HepG2 (cell line): ENCODE measurements around the gene EXOC6B. TPM values are rescaled to one million over a fixed set of nuclear protein-coding genes. Genes with fewer than 3 reads are reported as not detected.
A peak's percentile ranks its signal among the peaks of the same experiment; 100 is the strongest.

ENCODE experiments used
- DNMT3B ChIP-seq: conservative IDR thresholded peaks from 2 replicates; pipeline ENCODE4 v1.6.1; 2016; ENCODE audit warnings: missing biosample characterization, control low read depth
- DPF2 ChIP-seq: sonication (generic); formaldehyde crosslinking; IDR thresholded peaks from 2 replicates; pipeline ENCODE4 v1.4.0; 2020; ENCODE audit warnings: mild to moderate bottlenecking, low read depth, missing genetic modification reagents, borderline replicate concordance
- EEA1 ChIP-seq: sonication (generic); formaldehyde crosslinking; IDR thresholded peaks from 2 replicates; pipeline ENCODE4 v1.5.1; 2020; ENCODE audit warnings: mild to moderate bottlenecking, missing genetic modification reagents, borderline replicate concordance
- GATAD2A ChIP-seq: IDR thresholded peaks from 2 replicates; pipeline ENCODE4 v1.6.1; 2016
- GTF2F1 ChIP-seq: fragments of 150-350 bp; IDR thresholded peaks from 2 replicates; pipeline ENCODE4 v1.6.1; 2014; ENCODE audit warnings: low read length
- HMG20B ChIP-seq: conservative IDR thresholded peaks from 2 replicates; pipeline ENCODE4 v1.6.1; 2016; ENCODE audit warnings: missing genetic modification reagents, missing compliant biosample characterization
- MAFG ChIP-seq: sonication (generic); formaldehyde crosslinking; IDR thresholded peaks from 2 replicates; pipeline ENCODE4 v1.5.1; 2020; ENCODE audit warnings: mild to moderate bottlenecking, missing genetic modification reagents
- NFYB ChIP-seq: sonication (generic); formaldehyde crosslinking; IDR thresholded peaks from 2 replicates; pipeline ENCODE4 v1.4.0; 2020; ENCODE audit warnings: missing genetic modification reagents
- NFYC ChIP-seq: IDR thresholded peaks from 2 replicates; pipeline ENCODE4 v1.6.1; 2016; ENCODE audit warnings: missing genetic modification reagents, missing compliant biosample characterization
- NR2C2 ChIP-seq: sonication (generic); formaldehyde crosslinking; IDR thresholded peaks from 2 replicates; pipeline ENCODE4 v1.4.0; 2020; ENCODE audit warnings: missing genetic modification reagents, mild to moderate bottlenecking, moderate library complexity, borderline replicate concordance
- NRL ChIP-seq: sonication (generic); formaldehyde crosslinking; IDR thresholded peaks from 2 replicates; pipeline ENCODE4 v1.5.0; 2020; ENCODE audit warnings: missing genetic modification reagents, mild to moderate bottlenecking, moderate library complexity, borderline replicate concordance
- ONECUT2 ChIP-seq: sonication (generic); formaldehyde crosslinking; IDR thresholded peaks from 2 replicates; pipeline ENCODE4 v1.4.0; 2020; ENCODE audit warnings: missing genetic modification reagents
- STAG1 ChIP-seq: sonication (generic); formaldehyde crosslinking; IDR thresholded peaks from 2 replicates; pipeline ENCODE4 v1.4.0; 2020; ENCODE audit warnings: missing genetic modification reagents
- TAF15 ChIP-seq: fragments of 200-400 bp; formaldehyde crosslinking; IDR thresholded peaks from one replicate; pipeline ENCODE4 v1.6.1; 2018; ENCODE audit warnings: mild to moderate bottlenecking, low read depth, low read length; ENCODE audit not compliant: poor library complexity, severe bottlenecking
- TBL1XR1 ChIP-seq: fragments of 150-350 bp; IDR thresholded peaks from 2 replicates; pipeline ENCODE4 v1.6.1; 2014; ENCODE audit warnings: borderline replicate concordance, low read length; ENCODE audit not compliant: partially characterized antibody
- TCF7 ChIP-seq: sonication (generic); IDR thresholded peaks from 2 replicates; pipeline ENCODE4 v1.6.1; 2016; ENCODE audit warnings: antibody characterized with exemption, low read depth
- ZNF333 ChIP-seq: sonication (generic); formaldehyde crosslinking; IDR thresholded peaks from 2 replicates; pipeline ENCODE4 v1.4.0; 2020; ENCODE audit warnings: mild to moderate bottlenecking, missing genetic modification reagents, borderline replicate concordance
- ZNF766 ChIP-seq: sonication (generic); formaldehyde crosslinking; IDR thresholded peaks from 2 replicates; pipeline ENCODE4 v1.5.0; 2020; ENCODE audit warnings: missing genetic modification reagents, borderline replicate concordance
- polyA plus RNA-seq, 8 experiments: library from polyadenylated mRNA; depleted of rRNA in 3 of 8; stranded (reverse) in 7 of 8; unstranded in 1 of 8; fragments of >200 nt; fragmentation: Illumina TruSeq in 4 of 8; extraction: Trizol in 4 of 8; gene quantifications; 2 replicates each; pipeline versions ENCODE4 v1.2.1 to v1.2.3, GENCODE V29; 2011 to 2016; ENCODE audit warnings: low read depth in 4 of 8, missing spikeins in 1 of 8, mixed read lengths in 1 of 8; ENCODE audit not compliant: insufficient read depth in 1 of 8
- total RNA-seq, 5 experiments: library from RNA; depleted of rRNA; stranded (reverse); fragments of >200 nt; fragmentation: Illumina TruSeq; extraction: Trizol; gene quantifications; 2 replicates each; pipeline ENCODE4 v1.2.3, GENCODE V29; 2016; ENCODE audit warnings: low read depth in 1 of 5
- TF ChIP-seq, protein P1 (sequence below): IDR thresholded peaks from 2 replicates; pipeline ENCODE4 v1.6.1; 2016; ENCODE audit warnings: control low read depth
- TF ChIP-seq, protein P2 (sequence below): sonication (generic); formaldehyde crosslinking; IDR thresholded peaks from 2 replicates; pipeline ENCODE4 v1.5.1; 2020; ENCODE audit warnings: missing genetic modification reagents, mild to moderate bottlenecking, borderline replicate concordance
- TF ChIP-seq, protein P3 (sequence below): sonication (generic); formaldehyde crosslinking; IDR thresholded peaks from 2 replicates; pipeline ENCODE4 v1.4.0; 2020; ENCODE audit warnings: missing genetic modification reagents
- TF ChIP-seq, protein P4 (sequence below), 2 experiments: fragments of 450-650 bp in 1 of 2; sonication (generic) in 1 of 2; formaldehyde crosslinking; IDR thresholded peaks; 2 replicates each; pipeline versions ENCODE4 v1.5.0 to v1.8.0; 2020 to 2022; ENCODE audit warnings: mild to moderate bottlenecking in 1 of 2, missing genetic modification reagents in 1 of 2

EXOC6B gene
- total and polyA plus RNA-seq, 2 of the 13 experiments (the other 11 are each of a cell fraction or from before 2014, with no cell fraction given), result 9.1 to 15.9 TPM

DNA sequence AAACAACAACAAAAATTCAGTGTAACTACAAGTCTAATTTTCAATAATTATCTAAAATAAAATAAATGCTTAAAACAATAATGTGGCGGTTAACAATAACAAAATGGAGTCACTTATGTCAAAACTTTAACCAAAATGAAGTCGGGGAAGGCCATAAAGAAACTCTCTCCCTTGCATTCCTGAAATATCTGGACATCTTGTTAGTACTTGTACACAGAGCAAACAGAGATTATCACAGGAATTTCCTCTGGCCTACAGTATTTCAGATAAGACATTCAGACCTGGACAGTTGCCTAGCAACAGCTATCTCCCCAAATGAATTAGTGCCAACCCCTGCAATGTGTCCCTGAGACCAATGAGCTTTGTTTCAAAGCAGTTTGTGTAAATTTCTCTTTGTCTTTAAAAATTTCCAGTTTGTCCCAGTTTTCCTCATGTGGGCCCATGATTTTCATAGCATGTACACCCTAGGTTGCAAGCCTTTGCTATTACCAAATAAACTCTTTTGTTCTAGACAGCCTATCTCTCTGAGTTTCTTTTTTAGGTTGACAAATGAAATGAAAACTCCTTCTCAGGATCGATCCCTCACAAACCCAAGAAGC is 68.6 kb downstream of the EXOC6B start (continued):
- peak; percentile 92 for TF ChIP-seq DPF2 (CRISPR knock-in tag)
- no peak for TF ChIP-seq ONECUT2
- TF ChIP-seq, protein P1, sequence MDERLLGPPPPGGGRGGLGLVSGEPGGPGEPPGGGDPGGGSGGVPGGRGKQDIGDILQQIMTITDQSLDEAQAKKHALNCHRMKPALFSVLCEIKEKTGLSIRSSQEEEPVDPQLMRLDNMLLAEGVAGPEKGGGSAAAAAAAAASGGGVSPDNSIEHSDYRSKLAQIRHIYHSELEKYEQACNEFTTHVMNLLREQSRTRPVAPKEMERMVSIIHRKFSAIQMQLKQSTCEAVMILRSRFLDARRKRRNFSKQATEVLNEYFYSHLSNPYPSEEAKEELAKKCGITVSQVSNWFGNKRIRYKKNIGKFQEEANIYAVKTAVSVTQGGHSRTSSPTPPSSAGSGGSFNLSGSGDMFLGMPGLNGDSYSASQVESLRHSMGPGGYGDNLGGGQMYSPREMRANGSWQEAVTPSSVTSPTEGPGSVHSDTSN (CRISPR knock-in tag), result no peak
- TF ChIP-seq ZNF766 (CRISPR knock-in tag), result no peak
- peak; percentile 32 for TF ChIP-seq TBL1XR1
- TF ChIP-seq, protein P2, sequence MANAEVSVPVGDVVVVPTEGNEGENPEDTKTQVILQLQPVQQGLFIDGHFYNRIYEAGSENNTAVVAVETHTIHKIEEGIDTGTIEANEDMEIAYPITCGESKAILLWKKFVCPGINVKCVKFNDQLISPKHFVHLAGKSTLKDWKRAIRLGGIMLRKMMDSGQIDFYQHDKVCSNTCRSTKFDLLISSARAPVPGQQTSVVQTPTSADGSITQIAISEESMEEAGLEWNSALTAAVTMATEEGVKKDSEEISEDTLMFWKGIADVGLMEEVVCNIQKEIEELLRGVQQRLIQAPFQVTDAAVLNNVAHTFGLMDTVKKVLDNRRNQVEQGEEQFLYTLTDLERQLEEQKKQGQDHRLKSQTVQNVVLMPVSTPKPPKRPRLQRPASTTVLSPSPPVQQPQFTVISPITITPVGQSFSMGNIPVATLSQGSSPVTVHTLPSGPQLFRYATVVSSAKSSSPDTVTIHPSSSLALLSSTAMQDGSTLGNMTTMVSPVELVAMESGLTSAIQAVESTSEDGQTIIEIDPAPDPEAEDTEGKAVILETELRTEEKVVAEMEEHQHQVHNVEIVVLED (CRISPR knock-in tag), result no peak
- TF ChIP-seq DNMT3B (CRISPR knock-in tag), result no peak
- no peak for TF ChIP-seq TAF15
- TF ChIP-seq NFYC (CRISPR knock-in tag), result no peak
- TF ChIP-seq NFYB (CRISPR knock-in tag), result no peak
- TF ChIP-seq HMG20B (CRISPR knock-in tag), result peak; percentile 83; the same call in 1 of the 2 replicates
- no peak for TF ChIP-seq STAG1 (CRISPR knock-in tag)
- no peak for TF ChIP-seq ZNF333 (CRISPR knock-in tag)
- no peak for TF ChIP-seq MAFG (CRISPR knock-in tag)
- TF ChIP-seq GTF2F1, result no peak
- TF ChIP-seq TCF7, result peak; percentile 65
- peak; percentile 97 for TF ChIP-seq GATAD2A
- TF ChIP-seq EEA1, result no peak
- TF ChIP-seq NRL, result no peak
- TF ChIP-seq, protein P3, sequence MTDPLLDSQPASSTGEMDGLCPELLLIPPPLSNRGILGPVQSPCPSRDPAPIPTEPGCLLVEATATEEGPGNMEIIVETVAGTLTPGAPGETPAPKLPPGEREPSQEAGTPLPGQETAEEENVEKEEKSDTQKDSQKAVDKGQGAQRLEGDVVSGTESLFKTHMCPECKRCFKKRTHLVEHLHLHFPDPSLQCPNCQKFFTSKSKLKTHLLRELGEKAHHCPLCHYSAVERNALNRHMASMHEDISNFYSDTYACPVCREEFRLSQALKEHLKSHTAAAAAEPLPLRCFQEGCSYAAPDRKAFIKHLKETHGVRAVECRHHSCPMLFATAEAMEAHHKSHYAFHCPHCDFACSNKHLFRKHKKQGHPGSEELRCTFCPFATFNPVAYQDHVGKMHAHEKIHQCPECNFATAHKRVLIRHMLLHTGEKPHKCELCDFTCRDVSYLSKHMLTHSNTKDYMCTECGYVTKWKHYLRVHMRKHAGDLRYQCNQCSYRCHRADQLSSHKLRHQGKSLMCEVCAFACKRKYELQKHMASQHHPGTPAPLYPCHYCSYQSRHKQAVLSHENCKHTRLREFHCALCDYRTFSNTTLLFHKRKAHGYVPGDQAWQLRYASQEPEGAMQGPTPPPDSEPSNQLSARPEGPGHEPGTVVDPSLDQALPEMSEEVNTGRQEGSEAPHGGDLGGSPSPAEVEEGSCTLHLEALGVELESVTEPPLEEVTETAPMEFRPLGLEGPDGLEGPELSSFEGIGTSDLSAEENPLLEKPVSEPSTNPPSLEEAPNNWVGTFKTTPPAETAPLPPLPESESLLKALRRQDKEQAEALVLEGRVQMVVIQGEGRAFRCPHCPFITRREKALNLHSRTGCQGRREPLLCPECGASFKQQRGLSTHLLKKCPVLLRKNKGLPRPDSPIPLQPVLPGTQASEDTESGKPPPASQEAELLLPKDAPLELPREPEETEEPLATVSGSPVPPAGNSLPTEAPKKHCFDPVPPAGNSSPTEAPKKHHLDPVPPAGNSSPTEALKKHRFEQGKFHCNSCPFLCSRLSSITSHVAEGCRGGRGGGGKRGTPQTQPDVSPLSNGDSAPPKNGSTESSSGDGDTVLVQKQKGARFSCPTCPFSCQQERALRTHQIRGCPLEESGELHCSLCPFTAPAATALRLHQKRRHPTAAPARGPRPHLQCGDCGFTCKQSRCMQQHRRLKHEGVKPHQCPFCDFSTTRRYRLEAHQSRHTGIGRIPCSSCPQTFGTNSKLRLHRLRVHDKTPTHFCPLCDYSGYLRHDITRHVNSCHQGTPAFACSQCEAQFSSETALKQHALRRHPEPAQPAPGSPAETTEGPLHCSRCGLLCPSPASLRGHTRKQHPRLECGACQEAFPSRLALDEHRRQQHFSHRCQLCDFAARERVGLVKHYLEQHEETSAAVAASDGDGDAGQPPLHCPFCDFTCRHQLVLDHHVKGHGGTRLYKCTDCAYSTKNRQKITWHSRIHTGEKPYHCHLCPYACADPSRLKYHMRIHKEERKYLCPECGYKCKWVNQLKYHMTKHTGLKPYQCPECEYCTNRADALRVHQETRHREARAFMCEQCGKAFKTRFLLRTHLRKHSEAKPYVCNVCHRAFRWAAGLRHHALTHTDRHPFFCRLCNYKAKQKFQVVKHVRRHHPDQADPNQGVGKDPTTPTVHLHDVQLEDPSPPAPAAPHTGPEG (CRISPR knock-in tag), result no peak
- TF ChIP-seq NR2C2 (CRISPR knock-in tag), result no peak
- TF ChIP-seq, protein P4, sequence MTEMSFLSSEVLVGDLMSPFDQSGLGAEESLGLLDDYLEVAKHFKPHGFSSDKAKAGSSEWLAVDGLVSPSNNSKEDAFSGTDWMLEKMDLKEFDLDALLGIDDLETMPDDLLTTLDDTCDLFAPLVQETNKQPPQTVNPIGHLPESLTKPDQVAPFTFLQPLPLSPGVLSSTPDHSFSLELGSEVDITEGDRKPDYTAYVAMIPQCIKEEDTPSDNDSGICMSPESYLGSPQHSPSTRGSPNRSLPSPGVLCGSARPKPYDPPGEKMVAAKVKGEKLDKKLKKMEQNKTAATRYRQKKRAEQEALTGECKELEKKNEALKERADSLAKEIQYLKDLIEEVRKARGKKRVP (CRISPR knock-in tag; IDR thresholded peaks at IDR 0.05), result peak in 1 of 2 experiments; percentile 93; a peak in 3 of 4 replicates
